Stromal cell of bone marrow (primary cell): ENCODE data around the gene NSUN2.
"Not testable (repeated sequence)": the region's sequence is repeated elsewhere in the genome, so short reads cannot be mapped to it uniquely, and the experiment has no call there.

Experiments used
- DNase-seq: peaks from one replicate; pipeline ENCODE4 v3.0.0-alpha.2; 2012; ENCODE audit warnings: low read depth

NSUN2 gene

DNA sequence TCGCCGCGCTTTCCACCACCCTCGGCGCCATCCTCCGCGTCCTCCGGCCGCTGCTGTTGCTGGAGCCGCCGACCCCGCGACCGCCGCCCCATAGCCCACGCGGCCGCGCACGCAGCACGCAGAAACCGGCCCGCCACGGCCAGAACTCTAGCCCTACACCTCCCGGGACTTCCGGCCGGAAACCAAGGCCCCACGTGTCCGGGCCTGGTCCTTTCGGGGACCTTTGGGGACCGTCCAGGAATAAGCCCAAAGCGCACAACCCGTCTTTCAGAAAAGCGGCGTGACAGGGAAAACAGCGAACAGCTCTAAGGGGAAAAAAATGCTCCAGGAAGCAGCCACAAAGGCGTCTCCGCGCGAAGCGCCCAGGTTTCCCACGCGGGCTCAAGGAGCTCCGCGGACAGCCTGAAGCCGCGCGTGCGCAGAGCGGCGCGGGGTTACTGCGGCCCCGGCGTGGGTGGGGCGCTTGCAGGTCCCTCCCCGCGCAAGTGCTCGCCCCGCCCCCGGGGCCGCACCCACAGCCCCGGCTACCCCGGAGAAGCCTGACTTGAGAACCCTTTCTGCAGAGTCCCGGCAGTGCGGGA lies at the start of gene NSUN2, which contains the start of gene SRD5A1:
Gene NSUN2 (minus strand): TSS at position 157 of the 581 bp plus-strand sequence. CDS start 65 bp downstream, at position 92.
Gene SRD5A1 (plus strand): TSS at position 553 of the 581 bp plus-strand sequence. CDS start 137 bp downstream, outside the sequence.
- peak; percentile 72 for DNase-seq

DNA sequence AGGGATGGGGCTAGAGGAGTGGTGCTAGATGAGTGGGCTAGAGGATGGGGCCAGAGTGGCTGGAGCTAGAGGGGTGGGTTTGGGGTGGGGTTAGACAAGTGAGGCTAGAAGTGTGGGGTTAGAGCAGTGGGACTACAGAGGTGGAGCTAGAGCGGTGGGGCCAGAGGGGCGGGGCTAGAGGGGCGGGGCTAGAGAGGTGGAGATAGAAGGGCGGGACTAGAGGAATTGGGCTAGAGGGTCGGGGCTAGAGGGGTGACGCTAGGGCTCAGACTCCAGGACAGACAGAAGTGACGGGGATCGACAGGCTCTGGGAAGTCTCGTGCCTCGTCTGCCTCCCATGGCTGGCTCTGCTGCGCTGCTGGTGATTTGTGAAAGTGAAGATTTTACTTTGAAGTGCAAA lies 49.4 kb upstream of the NSUN2 start:
- no peak for DNase-seq

GRCh38 chr5:6681682-6682081 lies 48.8 kb upstream of the NSUN2 start:
- no peak for DNase-seq

DNA sequence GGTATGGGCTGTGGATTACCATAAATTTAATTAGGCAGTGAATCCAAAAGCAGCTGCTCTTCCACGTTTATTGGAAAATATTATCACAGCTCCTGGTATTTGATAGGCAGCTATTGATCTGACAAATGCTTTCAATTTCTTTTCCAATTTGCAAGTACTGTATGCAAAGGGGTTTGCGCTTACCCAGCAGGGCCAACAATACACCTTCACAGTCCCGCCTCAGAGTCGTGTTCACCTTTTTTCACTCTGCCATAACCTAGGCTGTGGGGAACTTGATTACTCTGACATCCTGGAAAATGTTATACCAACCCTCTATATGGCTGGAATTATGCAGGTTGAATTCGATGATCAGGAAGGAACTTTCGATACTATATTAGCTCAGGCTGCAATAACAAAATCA lies 48.1 kb upstream of the NSUN2 start:
- no peak for DNase-seq

DNA sequence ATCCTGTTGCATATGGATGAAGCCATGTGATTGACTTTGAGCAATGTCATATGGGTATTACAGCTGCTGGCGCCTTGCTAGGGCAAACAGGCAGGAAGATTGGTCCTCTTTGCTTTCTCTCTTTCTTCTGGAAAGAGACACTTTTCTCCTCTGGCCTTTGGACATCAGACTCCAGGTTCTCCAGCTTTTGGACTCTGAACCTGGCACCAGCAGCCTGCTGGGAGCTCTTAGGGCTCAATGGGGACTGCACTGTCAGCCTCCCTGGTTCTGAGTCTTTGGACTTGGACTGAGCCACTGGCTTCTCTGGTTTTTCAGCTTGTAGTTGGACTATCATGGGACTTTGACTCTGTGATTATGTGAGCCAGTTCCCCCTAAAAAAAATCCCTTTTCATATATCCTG lies 45.5 kb upstream of the NSUN2 start:
- DNase-seq, result no peak

DNA sequence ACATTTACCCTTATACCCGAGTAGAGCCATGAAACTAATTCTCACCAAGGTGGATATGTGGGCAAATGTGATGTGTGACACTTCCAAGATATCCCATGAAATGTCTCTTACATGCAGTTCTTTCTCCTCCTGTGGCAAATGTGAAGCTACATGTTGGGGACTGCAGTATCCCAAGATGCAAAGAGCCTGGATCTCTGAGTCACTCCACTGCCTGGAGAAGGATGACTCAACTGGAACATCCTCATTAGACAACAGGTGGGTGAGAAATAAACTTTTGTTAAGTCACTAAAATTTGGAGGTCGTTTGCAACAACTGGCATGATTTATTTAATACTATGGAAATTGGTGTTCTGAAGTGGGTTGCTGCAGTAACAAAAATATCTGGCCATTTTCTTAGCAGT lies 43.9 kb upstream of the NSUN2 start:
- DNase-seq, result no peak

DNA sequence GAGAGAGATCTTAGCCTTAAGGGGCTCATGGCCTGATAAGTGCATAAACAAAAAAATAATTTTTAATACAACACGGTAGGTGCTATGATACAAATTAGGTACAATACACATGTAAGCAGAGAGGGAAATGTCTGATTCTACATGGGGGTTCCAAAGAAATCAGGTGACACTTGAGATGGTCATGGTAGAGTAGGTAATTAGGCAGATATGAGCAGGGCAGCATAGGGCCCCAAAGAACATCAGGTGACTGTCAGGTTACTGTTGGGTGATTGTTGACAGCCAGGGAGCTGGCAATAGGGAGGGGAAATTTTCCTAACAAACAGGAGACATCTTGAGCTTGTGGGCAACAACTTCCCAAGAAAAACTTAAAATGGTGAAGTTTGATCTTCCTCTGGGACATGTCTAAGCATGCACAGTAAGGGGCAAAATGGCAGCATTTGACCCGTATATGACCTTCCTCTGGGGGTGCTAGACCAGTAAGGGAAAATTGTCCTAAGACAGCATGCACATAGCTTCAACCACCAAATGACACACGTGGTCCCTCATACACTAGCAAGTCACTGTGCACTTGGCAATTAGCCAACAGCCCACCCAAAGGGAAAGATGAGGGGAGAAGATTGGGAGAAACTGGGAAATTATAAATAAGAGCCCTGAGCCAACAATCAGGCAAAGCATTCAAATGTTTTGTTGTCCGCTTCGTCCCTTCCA lies 43.1 kb upstream of the NSUN2 start:
- DNase-seq, result no peak

DNA sequence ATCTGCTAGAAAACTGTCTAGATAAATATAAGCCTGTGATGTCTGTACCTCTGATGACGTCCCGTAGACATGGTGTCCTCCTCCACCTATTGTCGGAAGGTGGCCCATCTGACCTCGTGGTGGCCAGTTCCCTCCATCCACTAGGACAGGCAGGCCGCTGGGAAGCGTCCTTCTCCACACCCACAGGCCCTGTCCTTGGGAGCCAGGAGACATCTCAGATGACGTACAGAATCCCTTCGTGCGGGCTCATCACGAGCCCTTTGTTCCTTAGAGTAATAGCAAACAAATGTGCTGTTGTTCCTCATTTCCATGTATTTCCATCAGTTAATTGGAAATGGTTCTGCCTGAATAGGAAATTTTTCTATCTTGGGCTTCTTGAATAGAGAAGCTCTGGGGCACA lies 42.0 kb upstream of the NSUN2 start:
- DNase-seq, result no peak

DNA sequence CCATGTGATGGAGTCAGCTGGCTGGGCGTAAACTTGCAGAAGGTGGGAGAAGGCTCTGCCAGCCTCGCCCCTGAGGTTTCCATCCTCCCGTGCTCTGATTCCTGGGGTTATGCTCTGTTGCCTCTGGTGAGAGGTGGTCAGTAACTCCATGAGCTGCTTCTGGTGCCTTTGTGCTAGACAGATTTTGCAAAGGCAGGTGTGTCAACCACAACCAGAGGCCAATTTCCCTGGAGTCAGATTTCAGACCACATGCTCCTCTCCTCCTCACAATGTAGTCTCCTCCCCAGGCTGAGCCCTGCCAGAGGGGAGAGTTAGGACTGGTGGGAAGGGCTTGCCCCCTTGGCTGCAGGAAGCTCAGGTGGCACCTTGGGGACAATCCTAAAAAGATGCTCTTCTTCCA lies 41.6 kb upstream of the NSUN2 start:
- no peak for DNase-seq

GRCh38 chr5:6673963-6674362 lies 41.1 kb upstream of the NSUN2 start:
- no peak for DNase-seq

- no peak for DNase-seq
Observed at GRCh38 chr5:6673031-6673430, 40.2 kb upstream of the NSUN2 start.

DNA sequence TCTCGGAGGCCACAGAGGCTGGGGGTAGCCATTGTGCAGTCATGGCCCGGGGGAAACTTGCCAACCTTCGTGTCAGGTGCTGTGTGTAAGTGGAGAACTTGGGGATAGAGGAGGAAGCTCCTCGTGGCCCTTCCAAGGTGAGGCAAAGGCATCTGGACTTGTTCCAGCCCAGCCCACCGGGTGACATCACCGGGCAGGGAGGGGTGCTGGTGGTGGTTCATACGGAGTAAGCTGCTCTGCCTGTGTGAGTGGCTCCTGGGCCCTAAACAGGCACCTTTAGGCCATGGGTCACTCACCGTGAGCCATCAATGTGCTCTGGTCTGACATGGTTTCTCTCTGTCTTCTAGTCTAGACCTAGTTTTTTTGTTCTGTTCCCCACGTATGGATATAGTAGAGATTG lies 35.9 kb upstream of the NSUN2 start:
- DNase-seq, result not testable (repeated sequence)

DNA sequence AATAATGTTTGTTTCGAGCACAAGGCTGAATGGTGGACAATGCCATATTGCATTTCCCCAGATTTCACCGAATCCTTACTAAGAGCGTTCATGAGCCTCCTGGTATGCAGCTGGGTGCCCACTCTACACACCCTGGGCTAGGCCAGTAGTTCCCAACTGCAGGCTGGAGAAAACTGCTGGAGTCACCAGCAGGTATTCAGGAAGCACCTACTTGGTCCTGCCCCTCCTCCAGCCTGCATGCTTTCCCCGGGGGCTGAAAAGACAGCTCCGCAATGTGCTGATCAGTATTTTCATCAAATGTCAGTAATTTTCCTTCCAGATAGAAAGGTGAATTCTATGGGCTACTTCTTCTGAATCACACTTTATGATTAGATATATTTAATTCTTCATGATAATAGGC lies 34.8 kb upstream of the NSUN2 start:
- DNase-seq, result no peak

- no peak for DNase-seq
Observed at GRCh38 chr5:6666762-6667161, 33.9 kb upstream of the NSUN2 start.

DNA sequence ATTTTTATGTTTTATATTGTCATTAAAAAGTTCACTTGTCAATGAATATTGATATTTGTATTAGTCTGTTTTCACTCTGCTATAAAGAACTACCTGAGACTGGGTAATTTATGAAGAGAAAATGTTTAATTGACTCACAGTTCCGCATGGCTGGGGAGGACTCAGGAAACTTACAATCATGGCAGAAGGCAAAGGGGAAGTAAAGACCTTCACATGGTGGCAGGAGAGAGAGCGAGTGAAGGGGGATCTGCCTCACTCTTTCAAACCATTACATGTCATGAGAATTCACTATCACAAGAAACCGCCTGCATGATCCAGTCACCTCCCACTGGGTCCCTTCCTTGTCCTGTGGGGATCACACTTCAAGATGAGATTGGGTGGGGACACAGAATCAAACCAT lies 27.8 kb upstream of the NSUN2 start:
- no peak for DNase-seq

DNA sequence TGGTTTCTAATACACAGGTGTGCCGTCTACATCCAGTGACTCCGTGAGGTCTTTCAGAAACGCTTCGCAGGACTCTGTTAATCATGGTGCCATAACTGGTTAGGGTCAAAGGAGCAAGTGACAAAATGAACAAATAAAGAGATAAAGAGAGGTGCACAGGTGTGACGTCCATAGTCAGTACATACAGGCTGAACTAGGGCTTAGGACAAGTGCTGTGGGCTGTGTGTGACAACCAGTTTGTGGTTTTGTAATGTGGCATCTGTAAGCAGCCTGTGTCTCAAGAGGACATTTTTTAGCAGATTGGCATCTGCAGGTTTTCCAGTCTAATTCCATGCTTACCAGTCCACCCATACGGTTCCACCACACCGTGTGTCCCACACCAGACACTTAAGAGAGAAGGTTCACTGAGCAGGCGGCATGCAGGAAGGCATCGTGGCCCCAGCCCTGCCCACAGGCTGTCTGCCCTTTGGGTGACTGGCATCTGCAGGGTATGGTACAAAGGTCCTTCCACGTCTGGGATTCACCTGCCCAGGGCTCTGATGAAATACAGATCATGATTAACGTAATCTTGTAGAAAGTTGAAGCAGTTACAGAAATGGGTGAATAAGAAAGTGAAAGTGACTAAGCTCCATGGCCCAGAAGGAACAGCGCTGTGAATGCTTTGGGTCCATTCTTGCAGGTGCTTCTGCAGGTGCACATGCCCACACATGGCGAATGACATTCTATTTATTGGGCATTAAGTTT lies 27.3 kb upstream of the NSUN2 start:
- DNase-seq, result no peak

GRCh38 chr5:6656680-6657079 lies 23.8 kb upstream of the NSUN2 start:
- no peak for DNase-seq

DNA sequence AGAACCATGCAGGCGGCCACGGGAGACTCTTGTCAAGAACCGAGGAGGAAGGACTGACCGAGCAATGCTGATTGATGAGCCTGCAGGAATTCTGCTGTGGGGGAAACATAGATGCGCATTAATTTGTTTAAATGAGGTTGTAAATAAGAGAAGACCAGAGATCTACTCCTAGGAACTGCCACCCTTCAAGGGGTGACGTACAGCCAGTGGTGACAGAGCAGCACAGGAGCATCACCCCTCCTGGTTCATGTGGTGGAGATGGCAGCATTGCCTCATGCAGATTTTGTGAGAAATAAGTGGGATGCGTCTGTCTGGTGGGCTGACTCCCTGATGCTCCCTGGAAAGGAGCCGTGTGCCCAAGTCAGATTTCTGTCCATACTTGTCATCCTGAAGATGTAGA lies 22.6 kb upstream of the NSUN2 start:
- no peak for DNase-seq

DNA sequence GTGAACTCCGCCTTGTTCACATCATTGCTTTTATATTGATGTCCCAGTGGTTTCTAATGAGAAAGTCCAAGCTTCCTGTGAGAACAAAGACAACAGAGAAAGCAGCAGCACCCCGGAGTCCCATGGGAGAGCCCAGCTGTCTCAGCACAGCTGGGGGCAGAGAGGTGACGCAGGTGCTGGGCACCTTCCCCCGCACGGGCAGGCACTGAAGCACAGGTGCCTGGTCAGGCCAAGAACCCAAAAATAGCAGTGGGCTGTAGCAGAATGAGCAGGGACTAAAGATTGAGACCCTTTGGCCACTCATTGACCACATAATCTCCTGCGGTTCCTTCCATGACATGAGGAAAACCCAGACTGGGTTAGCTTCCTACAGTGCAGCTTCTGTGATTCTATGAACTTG lies 19.2 kb upstream of the NSUN2 start:
- no peak for DNase-seq

DNA sequence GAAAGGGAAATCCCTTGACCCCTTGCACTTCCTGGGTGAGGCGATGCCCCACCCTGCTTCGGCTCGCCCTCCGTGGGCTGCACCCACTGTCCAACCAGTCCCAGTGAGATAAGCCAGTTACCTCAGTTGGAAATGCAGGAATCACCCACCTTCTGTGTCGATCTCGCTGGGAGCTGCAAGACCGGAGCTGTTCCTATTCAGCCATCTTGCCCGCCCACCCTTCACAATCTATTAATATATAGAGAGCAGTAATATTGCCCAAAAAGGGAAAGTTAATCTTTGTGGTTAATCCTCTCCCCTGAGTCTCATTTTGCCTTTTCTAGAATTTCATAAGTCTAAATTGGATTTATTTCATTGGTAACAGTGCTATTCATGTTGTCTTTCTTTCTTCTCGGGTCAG lies 16.8 kb upstream of the NSUN2 start:
- DNase-seq, result no peak

DNA sequence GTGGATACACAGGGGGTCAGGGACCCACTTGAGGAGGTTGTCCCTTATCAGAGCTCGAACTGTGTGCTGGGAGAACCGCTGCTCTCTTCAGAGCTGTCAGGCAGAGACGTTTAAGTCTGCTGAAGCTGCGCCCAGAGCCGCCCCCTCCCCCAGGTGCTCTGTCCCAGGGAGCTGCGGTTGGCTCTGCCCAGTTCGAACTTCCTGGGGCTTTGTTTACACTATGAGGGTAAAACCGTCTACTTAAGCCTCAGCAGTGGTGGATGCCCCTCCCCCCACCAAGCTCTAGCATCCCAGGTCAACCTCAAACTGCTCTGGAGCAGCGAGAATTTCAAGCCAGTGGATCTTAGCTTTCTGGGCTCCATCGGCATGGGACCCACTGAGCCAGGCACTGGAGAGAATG lies 16.3 kb upstream of the NSUN2 start:
- no peak for DNase-seq

GRCh38 chr5:6645571-6646362 lies 12.9 kb upstream of the NSUN2 start:
- DNase-seq, result not testable (repeated sequence)
